GM18519 (cell line): Measurements from ENCODE around the gene FKBP11.

ENCODE experiments used
- ATAC-seq: cut with Tn5 transposase; IDR thresholded peaks from one replicate; pipeline ENCODE4 v1.9.1; 2021; ENCODE audit warnings: mild to moderate bottlenecking, moderate library complexity; ENCODE audit not compliant: unreplicated experiment, low FRiP score

FKBP11 gene

DNA sequence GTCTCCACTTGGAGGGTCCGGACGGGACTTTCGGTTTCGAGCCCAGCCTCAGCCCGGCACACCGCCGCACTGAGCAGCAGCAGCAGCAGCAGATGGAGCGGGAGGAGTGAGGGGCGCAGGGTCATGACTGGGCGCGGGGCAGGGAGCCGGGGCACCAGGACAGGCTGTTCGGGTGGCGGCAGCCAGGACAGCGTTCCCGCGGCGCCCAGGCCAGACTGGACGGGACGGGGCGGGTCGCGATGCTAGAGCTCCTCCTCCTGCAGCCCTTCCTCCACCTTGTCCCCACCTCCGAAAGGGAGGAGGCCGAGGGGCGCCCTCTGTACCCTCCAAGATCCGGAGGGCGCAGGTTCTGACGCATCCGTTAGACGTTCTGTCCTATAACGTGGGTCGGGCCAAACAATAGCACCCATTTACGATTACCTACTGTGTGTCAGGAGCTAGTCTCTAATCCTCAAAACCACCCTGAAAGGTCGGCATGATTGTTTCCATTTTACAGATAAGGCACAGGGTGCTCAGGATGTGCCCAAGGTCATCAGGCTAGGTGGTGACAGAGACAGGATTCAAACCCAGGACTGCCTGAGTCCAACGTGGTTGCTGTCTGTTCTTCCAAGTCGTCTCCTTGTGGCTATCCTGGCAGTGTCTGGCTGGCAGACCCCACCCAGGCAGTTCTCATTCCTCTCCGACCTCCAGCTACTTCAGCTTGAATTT, at the start of gene FKBP11:
Gene FKBP11, minus strand, starts transcription at position 189 of the 708 bp plus-strand sequence. Its CDS starts 64 bp downstream, at position 125.
- no peak for ATAC-seq

DNA sequence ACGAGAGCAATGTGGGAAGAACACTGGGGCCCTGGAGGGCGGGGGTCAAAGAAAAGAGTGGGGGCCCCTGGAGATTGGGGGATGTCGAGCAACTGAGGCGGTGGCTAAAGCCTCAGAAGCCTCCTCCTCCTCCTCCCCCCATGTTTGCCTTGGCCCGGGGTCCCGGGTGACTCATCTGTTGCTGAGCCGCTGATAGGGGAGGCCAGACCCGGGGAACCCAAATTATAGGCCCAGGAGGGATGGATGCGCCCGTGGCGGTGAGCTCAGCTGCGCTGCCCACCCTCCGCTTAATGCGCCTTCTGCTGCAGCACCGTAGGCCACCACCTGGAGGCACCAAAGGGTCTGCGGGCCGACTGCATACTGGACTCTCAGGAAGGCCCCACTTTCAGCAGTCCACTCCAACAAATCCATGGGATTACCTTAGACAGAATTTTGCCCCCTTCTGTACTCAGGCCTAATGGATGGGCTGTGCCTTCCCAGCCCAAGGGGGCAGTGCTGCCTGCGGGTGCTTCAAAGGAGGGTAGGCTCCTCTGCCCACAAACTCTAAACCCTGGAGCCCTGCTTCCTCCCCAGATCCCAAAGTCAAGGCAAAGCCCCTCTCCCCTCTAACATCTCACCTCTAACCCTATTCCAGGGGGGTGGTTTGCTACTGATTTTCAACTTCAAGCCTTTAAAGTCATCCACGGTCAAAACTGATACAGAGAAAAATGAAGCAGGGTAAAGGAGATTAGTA, 48.8 kb upstream of the FKBP11 start:
- no peak for ATAC-seq

DNA sequence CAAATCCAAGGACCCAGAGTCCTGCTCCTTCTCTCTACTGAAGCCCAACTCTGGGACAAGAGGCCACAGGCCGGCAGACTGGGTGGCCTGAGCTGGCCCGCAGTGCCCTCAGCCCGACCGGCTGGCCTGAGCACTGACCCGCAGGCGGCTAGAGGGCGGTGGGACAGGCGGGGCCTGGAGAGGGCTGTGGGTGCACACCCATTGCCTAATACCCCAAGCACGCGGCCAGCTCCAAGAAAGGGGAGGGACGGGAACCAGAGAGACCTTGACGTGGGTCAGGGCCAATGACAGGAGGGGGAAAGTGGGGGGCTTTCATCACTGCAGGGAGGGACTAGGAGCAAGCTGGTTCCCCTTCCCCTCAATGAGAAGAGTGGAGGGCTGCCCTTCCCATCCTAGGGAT, 48.2 kb upstream of the FKBP11 start:
- no peak for ATAC-seq

DNA sequence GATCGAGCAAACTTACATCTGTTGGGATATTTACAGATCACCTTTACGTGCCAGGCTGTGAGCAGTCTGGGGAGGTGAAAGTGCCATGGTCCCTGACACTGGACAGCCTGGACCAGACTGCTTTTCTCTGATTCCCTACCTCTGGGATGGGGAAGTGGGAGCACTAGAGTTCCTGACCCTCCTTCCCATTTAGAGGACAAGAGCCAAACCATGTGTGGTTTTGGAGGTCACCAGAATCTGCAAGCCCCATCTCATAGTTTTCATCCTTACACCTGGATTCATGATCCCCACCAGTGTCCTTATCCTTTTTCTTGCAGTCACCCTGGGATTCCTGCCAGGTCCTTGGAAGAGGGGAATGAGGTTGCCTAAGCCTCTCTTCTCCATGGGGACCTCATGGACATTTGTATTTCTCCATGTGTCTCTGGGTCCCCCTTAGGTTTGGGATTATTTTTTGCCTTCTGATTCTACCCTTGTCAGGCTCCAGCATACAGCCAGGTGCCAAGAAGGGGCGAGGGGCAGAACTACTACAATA, 47.7 kb upstream of the FKBP11 start:
- ATAC-seq, result no peak

DNA sequence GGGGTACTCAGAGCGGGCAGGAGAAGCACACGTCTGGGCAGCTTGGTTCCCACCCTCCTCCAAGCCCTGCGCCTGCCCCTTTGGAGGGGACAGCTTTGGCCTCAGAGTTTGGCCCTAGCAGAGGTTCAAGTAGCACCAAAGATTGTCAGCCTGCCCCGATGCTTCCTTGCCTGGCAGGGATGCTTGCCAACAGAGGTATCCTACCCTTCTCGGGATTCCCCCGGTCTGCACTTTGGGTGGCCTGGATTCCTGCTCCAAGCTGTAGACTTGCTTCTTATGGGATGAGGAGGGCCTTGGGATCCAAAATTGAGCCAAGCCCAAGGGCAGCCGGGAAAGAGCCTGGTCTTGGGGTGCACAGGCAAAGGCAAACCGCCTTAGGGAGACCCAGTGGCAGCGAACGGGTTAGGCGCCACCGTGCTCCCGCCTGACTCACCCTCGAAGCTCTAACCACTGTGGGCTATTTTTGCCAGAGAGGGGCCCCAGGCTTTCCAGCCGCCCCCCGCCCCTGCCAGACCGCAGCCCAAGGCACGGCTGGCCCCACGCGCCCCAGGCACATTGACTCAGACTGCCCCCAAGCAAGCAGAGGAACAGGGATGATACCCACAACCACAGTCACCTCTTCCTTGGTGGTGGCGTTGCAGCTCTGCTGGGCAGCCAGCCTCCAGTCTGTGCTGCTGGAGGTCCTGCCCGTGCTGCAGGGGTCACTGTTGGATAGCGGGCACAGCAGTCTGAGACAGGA, 47.1 kb upstream of the FKBP11 start:
- no peak for ATAC-seq

DNA sequence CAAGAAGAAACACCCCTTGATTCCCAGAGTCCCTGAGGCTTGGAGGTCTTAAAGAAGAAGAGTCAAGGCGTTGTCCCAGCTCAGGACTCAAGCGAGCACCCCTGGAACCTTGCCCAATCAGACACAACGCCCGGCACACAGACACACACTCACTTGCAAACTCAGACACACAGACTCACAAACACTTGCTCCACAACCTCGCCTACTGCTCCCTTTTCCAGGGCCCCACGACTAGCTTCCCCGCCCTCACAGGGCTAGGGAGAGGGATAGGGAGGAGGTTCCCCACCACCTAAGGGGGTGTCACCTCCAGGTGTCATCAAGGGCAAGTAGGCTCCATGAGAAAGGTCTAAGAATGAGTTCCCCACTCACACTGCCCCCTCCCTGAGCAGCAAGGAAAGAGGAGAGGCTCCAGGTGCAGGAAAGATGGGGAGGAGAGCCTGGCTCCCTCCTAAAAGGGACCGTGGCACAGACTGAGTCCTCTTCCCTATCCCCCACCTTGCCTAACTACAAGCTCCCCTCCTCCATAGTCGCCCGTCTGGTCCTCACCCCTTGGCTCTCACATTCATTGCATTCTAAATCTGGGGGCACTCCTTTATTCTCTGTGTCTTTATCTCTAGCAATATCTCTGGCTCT, 45.5 kb upstream of the FKBP11 start:
- ATAC-seq, result no peak

DNA sequence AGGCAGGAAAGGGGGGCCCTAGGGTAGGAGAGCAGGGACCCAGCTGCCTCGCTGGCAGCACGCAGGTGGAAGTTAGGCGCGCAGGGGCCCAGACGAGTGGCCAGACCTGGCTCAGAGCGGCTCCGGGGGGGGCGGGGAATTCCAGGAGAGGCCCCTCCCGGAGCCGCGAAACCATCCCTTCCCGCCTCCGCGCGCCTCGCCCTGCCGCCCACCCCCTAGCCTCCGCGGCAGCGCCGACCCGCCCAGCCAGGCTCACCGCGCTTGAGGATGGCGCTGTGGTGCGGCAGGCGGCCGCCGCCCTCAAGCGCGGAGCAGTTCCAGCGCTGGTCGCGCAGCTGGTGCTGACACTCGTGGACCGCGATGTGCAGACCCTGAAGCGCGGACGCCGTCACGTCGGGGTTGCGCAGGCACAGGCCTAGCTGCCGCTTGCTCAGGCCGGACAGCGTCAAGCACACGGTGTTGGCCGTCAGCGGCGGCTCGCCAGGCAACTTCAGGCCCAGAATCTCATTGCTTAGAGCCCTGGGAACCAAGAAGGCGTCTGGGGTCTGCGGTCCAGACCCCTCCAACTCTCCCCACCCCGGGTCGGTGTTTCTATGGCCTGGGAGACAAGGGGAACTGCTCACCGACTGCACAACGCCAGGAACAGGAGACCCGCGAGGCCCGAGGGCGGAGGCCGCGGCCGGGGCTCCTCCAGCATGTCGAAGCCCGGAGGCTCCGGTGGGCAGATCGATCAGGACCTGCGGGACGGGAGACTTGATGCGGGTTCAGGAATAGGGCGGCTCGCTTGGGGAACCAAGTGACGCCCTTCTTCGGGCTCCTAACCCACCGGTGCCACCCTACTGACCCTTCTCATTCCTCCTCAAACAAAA, 44.8 kb upstream of the FKBP11 start:
- no peak for ATAC-seq

DNA sequence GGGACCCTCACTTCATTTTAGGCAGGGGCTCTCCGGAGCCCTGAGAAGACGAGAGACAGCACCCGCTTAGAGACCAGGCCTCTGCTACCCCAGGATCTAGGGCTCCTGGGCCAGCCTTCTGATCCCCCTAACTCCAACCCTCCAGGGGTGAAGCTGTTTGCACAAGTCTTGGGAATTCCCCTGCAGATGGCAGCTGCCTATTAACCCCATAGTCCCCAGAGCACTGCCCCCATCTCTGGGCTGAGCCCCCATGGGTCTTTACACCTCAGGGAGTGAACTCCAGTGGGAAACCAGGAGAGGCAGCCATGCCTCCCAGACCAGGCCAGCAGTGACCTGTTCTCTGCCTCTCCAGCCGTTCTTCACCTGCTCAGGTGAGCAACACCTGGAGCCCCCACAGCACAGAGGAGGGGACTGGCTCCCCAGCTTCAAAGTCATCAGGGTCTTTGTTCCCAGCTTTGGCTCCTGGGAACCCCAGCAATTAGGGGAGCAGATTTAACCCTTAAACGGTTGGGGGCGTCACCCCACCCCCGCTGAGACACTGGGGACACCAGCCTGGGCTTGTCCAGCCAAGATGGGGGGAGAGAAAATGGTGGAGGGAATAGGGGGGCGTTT, 44.0 kb upstream of the FKBP11 start:
- ATAC-seq, result no peak

DNA sequence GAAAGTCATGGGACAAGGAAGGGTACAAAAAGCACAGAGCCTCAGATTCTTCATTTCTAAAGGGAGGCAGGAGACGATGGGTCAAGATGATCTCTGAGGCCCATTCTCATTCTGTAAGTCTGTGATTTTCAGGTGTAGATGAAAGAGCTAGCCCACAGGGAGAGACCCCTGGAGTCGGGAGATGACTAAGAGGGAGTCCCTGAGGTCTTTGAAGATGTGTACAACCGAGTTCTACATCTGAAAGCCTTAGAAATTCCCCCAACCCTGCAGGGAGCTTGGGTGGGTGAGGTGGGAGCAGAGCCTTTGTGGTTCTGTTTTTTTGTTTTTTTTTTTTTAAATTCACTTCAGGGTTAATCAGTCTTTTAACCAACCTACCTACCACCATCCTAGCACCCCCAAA, 43.2 kb upstream of the FKBP11 start:
- ATAC-seq, result no peak

DNA sequence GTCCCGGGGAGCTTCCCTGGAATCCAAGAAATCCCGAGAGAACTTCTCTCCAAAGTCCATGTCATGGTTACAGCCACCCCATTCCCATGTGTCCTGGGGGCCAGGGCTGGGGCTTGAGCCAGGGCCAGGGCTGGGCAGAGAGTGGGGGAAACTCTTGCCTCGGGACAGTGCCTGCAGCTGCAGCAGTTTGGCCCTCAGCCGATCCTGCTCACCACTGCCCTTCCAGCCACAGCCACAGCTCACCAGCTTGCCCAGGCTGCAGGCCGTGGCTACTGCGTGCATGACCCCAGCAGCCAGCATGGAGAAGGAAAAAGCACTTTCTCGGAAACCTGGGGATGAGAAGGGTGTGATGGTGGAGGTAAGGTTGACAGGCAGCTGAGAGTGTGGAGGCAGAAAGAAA, 42.7 kb upstream of the FKBP11 start:
- ATAC-seq, result no peak

DNA sequence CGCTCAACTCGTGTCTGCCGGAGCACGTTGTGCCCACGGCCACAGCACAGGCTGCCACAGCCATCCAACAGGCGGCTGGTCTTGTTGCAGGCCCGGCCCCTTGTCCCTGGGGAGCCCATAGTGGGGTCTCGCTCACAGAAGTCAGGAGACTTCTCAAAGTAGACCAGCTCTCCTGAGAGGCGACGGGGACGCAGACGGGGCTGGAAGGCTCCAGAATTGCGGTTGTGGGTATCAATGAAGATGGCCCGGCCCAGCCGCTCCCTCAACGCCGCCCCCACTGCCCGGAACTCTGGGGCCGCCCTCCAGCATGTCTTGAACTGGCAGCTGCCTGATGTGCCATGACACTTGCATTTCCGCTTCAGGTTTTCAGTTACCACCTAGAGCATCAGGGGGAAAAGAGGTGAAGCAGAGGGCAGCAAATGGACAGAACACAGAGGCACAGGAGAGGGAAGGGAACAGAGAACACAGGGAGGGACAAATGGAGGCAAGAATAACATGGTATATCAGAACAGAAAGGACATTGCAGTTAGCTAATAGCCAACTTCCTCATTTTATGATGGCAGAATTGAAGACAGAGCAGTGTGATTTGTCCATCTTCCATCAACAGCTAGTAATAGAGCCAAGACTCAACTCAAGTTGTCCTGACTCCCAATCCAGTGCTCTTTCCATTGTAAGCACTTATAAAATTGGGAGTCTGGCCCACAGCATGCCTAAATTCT, 41.0 kb upstream of the FKBP11 start:
- no peak for ATAC-seq

DNA sequence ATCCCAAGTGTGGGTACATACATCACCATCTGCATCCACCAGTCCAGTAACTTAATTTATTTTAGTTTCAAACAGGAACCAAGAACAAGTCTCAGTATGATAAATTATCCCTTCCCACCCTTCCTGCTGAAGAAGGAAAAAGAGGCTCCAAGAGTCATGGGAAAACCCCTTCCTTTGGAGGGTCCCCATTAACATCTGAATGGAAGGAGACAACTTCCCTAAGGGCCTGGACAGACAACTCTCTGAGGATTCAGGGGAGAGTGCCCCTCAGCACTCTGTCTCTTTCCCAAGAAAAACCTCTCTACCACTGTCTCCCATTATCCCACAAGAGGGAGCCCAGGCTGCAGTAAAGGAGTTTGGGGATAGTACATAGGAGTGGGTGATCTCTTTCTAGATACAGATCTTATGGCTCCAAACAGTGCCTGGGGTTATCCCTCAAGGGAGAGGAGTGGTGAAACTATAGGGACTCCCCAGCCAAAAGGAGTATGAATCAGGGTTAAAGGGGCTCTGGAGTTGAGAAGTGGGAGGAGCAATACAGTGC, 40.1 kb upstream of the FKBP11 start:
- no peak for ATAC-seq

DNA sequence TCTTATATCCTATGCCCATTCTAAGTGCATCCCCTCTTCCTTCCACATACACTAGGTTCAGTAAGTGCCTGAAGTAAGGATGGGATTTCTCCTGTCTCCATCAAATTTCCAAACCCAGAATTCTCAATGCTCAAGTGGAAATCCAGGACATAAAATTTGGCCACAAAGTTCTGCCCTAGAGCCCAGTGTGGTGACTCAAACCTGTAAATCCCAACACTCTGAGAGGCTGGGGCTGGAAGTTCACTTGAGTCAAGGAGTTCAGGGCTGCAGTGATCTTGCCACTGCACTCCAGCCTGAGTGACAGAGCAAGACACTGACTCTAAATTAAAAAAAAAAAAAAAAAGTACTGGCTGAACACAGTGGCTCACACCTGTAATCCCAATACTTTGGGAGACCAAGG, 36.5 kb upstream of the FKBP11 start:
- ATAC-seq, result no peak

DNA sequence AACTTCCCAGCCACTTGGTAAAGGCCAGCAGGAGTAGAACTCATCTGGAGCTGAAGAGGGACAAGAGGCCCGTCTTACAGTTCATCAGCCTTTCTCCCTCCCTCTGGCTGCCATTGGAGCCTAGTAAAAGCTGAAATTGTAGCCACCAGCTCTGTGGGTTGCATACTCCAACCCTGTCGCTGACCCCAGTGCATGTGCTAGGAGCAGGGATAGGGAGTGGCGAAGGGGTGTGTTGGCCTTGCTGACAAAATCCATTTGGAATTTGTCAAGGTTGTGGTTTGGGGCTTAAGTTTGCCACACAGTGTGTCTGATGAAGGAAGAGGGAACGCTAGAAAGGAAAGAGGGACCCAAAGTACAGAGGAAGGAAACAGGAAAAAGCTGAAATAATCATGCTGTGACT, 36.0 kb upstream of the FKBP11 start:
- ATAC-seq, result no peak

DNA sequence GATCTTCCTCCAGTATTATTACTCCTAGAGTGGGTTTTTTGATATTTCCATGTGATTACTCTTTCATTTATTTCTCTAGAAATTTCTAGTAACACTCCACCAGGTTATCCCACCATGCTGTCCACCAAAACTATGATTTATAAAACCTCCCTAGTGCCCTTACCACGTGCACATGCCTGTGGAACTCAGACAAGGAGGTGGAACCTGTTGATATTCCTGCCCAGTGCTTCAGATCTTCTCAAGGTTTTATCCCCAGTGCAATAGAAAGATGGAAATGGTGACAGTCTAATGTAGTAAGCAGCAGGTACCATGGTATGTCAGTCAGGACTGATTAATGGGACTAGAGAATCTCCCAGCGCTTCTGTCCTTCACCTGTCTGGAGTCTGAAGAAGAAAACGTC, 35.5 kb upstream of the FKBP11 start:
- ATAC-seq, result no peak

DNA sequence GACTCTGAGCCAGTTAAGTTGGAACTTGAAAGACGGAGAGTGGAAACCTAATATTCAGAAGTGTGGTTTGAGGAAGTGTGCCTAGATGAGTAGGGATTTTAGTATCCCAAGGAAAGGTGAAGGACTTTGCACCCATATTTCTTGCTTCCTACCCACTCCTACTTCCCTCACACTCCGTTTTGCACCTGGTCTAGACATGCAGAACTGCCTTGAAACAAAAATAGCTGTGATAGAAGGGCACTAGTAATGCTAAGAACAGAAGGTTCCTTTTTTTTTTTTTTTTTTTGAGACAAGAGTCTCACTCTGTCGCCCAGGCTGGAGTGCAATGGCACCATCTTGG, 32.7 kb upstream of the FKBP11 start:
- ATAC-seq, result no peak

DNA sequence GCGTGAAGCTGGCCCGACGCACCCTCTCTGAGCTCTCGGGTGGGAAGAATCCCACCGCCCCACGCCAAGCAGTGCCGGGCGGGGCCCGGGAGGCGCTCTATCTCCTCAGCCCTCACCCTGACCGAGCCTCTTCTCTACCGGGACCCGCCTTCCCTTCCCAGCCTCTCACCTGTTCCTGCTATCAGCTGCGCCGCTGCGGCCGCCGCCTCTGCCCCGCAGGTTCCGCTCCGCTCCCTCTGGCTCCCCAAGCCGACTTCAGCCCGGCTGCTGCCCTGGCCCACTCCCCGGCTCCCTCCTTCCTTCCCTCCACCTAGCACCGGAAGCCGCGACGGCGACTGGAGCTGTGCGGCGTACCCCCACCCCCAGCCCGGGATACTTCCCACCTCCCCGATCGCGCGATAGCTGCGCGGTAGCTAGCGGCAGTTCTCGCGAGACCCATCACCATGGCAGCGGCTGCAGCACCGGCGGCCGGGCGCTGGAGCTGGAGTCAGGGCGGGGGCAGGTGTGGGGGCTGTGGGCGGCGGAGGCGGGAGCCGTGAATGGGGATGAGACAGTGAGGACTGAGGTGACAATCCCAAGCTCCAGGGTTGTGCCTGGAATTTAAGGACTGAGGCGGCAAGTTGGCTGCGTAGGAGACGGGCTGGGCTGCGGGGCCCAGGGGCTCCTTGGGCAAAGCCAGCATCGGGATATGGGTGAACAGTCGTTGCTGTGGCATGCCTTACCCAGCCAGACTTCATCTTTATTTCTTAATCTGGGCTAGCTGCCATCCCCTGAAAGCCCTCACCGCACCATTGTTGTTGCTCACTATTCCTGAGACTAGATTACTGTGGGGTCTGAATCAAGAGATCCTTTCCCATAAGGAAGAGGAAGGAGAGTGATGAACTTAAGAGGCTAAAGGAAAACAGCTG, 32.1 kb upstream of the FKBP11 start, which contains the start of gene ARF3:
Gene ARF3, minus strand, starts transcription at position 347 of the 908 bp plus-strand sequence. CDS start 16,392 bp downstream, outside the sequence.
- peak; percentile 82 for ATAC-seq
